Mammary epithelial cell (primary cell): ENCODE results near the gene ADAMTS17.

Experiments
- CTCF ChIP-seq, 2 donors: IDR thresholded peaks in 1 of 2; conservative IDR thresholded peaks in 1 of 2; 2 replicates each; pipeline ENCODE4 v1.5.1; 2011 to 2012; ENCODE audit warnings: inconsistent platforms in 2 of 2, low read length in 2 of 2, mild to moderate bottlenecking in 2 of 2, control low read depth in 1 of 2, low read depth in 1 of 2; ENCODE audit not compliant: insufficient read depth in 1 of 2; ENCODE audit errors: extremely low read depth in 1 of 2
- EZH2 ChIP-seq: IDR thresholded peaks from 2 replicates; pipeline ENCODE4 v1.6.1; 2012; ENCODE audit warnings: low read length, inconsistent platforms, borderline replicate concordance

GRCh38 chr15:100169615-100170290, 172.0 kb downstream of the ADAMTS17 start:
- TF ChIP-seq CTCF (conservative IDR thresholded peaks at IDR 0.05 in 1 of 2, IDR thresholded peaks at IDR 0.05 in 1 of 2; ENCODE audit: extremely low read depth in 1 of 2, insufficient read depth in 1 of 2, low read depth in 1 of 2, low read length in 2 of 2) (no peak), EZH2 (no peak)
